WI38 (cell line): ENCODE measurements around the gene AGFG1.

Experiments
- H3K4me3 ChIP-seq: 2 replicates; pipeline ENCODE4 v1.5.1; 2011; ENCODE audit warnings: low read depth, mild to moderate bottlenecking, control low read depth, low read length
- TF ChIP-seq, protein P1 (sequence below): IDR thresholded peaks from 2 replicates; pipeline ENCODE4 v1.5.1; 2012; ENCODE audit warnings: low read depth, mild to moderate bottlenecking, control low read depth, low read length

AGFG1 gene

DNA sequence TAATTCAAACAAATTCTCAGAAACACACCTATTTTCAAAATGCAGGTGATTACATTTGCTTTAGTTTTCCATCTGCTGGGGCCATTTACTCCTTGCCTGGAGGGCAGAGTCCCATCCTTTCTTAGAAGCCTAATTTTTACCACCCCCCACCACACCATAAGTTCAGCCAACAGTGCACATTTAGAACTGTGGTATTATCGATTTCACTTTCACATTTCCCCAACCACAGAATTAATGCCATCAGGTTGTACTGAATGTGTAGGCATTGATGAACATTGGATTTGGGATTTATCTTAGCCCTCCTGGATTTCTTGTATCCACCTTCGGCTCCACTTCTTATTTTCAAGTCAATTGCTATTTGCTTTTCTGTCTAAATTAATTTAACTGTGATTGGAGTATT is 138.2 kb downstream of the AGFG1 start:
- no peak overlapping the region for H3K4me3 ChIP-seq
- TF ChIP-seq, protein P1, sequence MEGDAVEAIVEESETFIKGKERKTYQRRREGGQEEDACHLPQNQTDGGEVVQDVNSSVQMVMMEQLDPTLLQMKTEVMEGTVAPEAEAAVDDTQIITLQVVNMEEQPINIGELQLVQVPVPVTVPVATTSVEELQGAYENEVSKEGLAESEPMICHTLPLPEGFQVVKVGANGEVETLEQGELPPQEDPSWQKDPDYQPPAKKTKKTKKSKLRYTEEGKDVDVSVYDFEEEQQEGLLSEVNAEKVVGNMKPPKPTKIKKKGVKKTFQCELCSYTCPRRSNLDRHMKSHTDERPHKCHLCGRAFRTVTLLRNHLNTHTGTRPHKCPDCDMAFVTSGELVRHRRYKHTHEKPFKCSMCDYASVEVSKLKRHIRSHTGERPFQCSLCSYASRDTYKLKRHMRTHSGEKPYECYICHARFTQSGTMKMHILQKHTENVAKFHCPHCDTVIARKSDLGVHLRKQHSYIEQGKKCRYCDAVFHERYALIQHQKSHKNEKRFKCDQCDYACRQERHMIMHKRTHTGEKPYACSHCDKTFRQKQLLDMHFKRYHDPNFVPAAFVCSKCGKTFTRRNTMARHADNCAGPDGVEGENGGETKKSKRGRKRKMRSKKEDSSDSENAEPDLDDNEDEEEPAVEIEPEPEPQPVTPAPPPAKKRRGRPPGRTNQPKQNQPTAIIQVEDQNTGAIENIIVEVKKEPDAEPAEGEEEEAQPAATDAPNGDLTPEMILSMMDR, result no peak
